Measurements from ENCODE around the gene WDR45B. TPM values are rescaled to one million over a fixed set of nuclear protein-coding genes. Genes with fewer than 3 reads are reported as not detected.

Gene WDR45B
- total RNA-seq, 2 experiments from 2014 or later = 33.5 to 36.4 TPM

DNA sequence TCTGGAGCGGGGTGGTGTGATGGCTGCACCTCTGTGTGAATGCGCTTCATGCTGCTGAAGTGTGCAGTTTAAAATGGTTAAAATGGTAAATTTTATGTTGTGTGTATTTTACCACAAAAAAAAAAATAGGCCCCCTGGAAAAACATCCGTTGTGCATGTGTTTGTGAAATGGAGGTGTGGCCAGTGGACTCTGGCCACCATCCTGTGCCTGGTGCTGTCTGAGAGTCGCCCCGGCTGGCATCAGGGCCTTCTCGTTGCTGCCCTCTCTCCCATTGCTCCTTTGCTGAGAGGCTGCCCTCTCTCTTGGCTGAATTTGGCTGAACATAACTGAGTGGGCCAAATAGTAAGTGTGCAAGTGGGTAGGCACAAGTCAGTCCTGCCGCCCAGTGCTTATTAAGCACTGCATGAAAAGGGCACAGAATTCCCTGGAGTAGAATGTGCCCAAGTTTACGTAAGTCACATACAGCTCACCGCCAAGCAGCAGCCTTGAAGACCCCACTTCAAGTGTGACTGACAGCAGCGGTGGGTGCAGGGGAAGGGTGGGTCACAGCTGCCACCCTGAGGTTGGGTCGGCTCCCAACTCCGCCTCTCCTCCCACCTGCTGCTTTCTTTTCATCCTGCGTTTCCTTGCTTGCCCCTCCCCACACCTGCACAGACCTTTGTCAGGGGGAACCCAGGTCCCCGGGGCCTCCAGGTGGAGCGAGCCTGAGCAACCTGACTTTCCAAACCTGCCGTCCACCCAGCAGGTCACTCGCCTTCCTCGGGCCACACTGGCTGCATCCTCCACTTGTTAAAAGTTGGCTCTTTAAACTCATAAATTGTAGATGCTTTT lies 81.9 kb downstream of the WDR45B start:
- no peak overlapping the region for H3K27ac Mint-ChIP-seq
- ChIA-PET CTCF (no interaction called here), POLR2A (no interaction called here)
- DNase-seq = no peak
- no peaks in the 10 kb centered on the region for H3K27me3 Mint-ChIP-seq
- H3K4me1 Mint-ChIP-seq = peaks cover 4% of the 10 kb centered on the region
- H3K36me3 Mint-ChIP-seq (ENCODE audit: low read depth) = peaks cover 18% of the 10 kb centered on the region
- H3K4me3 Mint-ChIP-seq = no peak overlapping the region
- H3K9me3 Mint-ChIP-seq = no peaks in the 10 kb centered on the region

DNA sequence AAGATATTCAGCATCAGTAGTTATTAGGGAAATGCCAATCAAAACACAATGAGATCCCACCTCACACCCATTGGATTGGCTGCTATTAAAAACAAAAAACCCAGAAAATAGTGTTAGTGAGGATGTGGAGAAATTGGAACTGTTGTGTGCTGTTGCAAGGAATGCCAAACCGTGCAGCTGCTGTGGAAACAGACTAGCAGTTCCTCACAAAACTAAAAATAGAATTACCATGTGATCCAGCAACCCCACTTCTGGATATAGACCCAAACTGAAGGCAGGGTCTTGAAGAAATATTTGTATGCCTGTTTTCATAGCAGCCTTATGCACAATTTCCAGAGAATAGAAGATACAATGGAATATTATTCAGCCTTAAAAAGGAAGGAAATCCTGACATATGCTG lies 82.7 kb downstream of the WDR45B start:
- H3K27me3 Mint-ChIP-seq = no peaks in the 10 kb centered on the region
- H3K36me3 Mint-ChIP-seq (ENCODE audit: low read depth) = peaks cover 17% of the 10 kb centered on the region
- CTCF ChIA-PET = no interaction called here
- POLR2A ChIA-PET = no interaction called here
- no peak overlapping the region for H3K4me3 Mint-ChIP-seq
- DNase-seq = no peak
- H3K27ac Mint-ChIP-seq = no peak overlapping the region
- H3K4me1 Mint-ChIP-seq = peaks cover 8% of the 10 kb centered on the region
- no peaks in the 10 kb centered on the region for H3K9me3 Mint-ChIP-seq

Small RNA genes within 50 kb of the gene (microRNA-seq; reads per million reads assigned to microRNA genes)
- not detected for gene MIR4525 (ENCODE audit: borderline microRNAs expressed, borderline replicate concordance)

Other genes starting within 250 kb of the WDR45B start
- 10 to 100 TPM; 65.5 to 70.2 TPM for gene HEXD, start 230.1 kb downstream of the WDR45B start, total RNA-seq
- 10 to 100 TPM; 23.8 to 28.0 TPM for gene OGFOD3, start 229.9 kb downstream of the WDR45B start, total RNA-seq
- gene CYBC1, start 197.7 kb downstream of the WDR45B start, total RNA-seq = 100 to 1,000 TPM; 300 to 324 TPM
- 100 to 1,000 TPM; 105 to 117 TPM for gene NARF, start 189.7 kb downstream of the WDR45B start, total RNA-seq
- 10 to 100 TPM; 59.6 to 63.2 TPM for gene FOXK2, start 128.7 kb downstream of the WDR45B start, total RNA-seq
- gene RAB40B, start 50.3 kb upstream of the WDR45B start, total RNA-seq = 1 to 10 TPM; 1.7 to 2.2 TPM
- 10 to 100 TPM; 37.8 to 40.9 TPM for gene FN3KRP, start 68.3 kb upstream of the WDR45B start, total RNA-seq
- 1 to 10 TPM; 2.0 to 4.2 TPM for gene FN3K, start 87.2 kb upstream of the WDR45B start, total RNA-seq
- gene TBCD, start 103.6 kb upstream of the WDR45B start, total RNA-seq = 100 to 1,000 TPM; 155 to 157 TPM
- not detected for gene ZNF750, start 191.6 kb upstream of the WDR45B start, total RNA-seq